GM19372 (cell line): Measurements from ENCODE around the gene PITX2.

Source experiments
- ATAC-seq: cut with Tn5 transposase; IDR thresholded peaks from one replicate; pipeline ENCODE4 v1.9.1; 2021; ENCODE audit warnings: mild to moderate bottlenecking, low read depth, moderate library complexity; ENCODE audit not compliant: unreplicated experiment

Gene PITX2

GRCh38 chr4:110622841-110623717, at the start of gene PITX2:
Gene PITX2 (minus strand): TSS chr4:110623077. CDS start chr4:110622460, 617 bp downstream.
- ATAC-seq: no peak

GRCh38 chr4:110671679-110672078, 48.8 kb upstream of the PITX2 start:
- no peak for ATAC-seq

GRCh38 chr4:110669663-110670062, 46.8 kb upstream of the PITX2 start:
- ATAC-seq: no peak

- no peak for ATAC-seq
Observed at GRCh38 chr4:110668463-110669235, 45.8 kb upstream of the PITX2 start.

DNA sequence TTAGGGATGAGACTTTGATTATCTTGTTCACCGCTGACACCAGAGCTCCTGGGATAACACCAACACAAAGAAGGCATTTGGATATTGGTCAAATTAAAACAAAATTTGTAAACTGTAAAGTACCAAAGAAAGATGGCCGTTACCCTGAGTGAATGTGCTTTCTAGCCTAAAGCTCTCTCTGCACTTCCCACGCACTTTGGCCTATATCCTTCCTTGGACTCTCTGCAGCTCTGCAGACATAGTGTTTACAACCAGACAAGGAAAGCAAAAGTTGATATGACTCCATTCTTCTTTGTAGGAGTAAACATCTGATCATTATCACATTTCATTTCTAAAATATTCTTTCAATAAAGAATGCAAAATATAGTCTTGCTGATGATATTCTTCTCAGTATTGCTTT, 44.8 kb upstream of the PITX2 start:
- no peak for ATAC-seq

DNA sequence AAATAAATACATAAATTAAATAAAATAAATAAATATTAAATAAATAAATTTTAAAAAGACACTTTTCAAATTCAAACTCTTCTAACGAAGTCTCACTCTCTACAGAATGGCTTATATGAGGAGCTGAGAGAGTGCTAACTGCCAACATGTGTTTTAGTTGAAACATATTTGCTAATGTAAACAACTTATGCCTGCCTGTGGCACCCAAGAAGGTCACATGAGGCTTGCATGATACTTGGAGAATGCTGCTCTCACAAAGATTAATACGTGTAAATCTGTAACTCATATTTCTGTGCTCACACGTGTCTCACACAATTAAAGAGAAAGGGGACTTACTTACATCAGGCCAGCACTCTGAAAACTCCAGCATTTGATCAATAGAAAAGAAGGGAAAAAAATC, 43.2 kb upstream of the PITX2 start:
- no peak for ATAC-seq

- ATAC-seq: no peak
Observed at GRCh38 chr4:110663738-110664444, 41.0 kb upstream of the PITX2 start.

GRCh38 chr4:110663206-110663605, 40.3 kb upstream of the PITX2 start:
- no peak for ATAC-seq

- ATAC-seq: no peak
Observed at GRCh38 chr4:110660755-110661154, 37.9 kb upstream of the PITX2 start.

GRCh38 chr4:110654254-110654635, 31.4 kb upstream of the PITX2 start:
- no peak for ATAC-seq

GRCh38 chr4:110653321-110654253, 30.7 kb upstream of the PITX2 start:
- no peak for ATAC-seq

GRCh38 chr4:110644008-110644407, 21.1 kb upstream of the PITX2 start:
- no peak for ATAC-seq

DNA sequence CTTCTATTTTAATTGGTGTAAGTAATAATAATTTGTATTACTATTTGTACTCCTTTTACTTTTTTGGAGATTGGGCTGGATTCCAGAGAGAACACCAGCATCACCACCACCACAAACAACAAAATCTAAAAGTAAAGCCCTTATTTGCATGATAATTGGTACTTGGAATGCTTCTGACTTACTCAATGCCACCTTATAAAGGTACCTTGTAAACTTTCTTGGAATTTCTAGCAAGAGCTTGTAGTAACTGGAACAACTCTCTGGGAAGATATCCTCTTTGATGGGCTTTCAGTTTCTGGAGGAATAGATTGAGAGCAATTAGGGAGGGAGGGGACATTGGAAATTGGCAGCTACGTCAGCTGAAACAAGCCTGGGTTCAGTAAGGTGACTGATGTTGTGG, 20.2 kb upstream of the PITX2 start:
- ATAC-seq: no peak

- ATAC-seq: no peak
Observed at GRCh38 chr4:110641218-110641617, 18.3 kb upstream of the PITX2 start.

DNA sequence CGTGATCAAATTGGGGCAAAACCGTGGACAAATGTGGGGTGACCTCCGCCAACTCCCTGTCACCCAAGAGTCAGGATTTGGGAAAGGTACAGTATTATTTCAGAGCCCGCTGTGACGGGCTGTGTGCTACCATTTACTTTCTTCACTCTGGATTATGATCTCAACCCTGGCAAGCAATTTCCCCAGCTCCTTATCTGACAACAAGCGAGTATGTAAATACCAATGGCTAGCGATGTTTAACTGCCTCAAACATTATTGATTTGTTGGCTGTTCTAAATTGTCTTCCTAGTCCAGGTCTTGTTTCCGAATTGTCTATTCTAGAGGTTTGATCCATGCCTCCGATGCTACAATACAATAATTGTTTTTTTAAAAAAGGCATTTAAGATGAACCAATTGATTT, 17.7 kb upstream of the PITX2 start:
- ATAC-seq: no peak

GRCh38 chr4:110639207-110640090, 16.6 kb upstream of the PITX2 start:
- ATAC-seq: no peak

DNA sequence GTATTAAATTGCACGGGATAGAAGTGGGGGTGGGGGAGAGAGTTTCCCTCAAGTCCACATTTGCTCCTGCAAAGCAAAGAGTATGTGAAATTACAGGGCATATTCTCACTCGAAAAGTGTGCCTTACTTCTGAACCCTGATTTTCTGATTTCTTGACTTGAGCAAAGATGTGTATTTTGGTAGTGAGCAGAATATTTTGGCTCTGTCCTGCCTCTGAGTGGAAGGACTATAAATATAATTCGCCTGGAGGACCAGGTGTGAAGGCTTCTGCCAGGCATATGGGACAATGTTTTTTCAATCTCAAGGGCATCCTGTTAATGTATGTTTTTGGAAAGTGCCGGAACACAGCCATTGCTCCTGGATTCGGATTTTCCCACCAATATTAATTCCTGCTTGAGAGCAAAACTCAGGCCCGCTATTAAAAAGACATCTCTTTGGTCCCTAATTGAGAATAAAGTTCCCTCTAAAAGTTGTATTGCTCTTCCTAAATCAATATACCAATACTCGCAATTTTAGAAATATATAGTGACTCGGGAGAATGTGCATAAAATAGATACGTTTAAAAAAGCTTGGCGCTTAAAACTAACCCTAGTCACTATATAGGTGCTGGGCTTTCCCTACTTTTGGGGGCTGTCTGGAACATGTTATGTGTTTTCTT, 15.3 kb upstream of the PITX2 start:
- ATAC-seq: no peak

GRCh38 chr4:110637408-110638088, 14.7 kb upstream of the PITX2 start:
- ATAC-seq: no peak
